Large intestine (tissue), 12 donors: ENCODE measurements around the gene MOCS1. TPM values are rescaled to one million over a fixed set of nuclear protein-coding genes. Genes with fewer than 3 reads are reported as not detected.
A peak's percentile ranks its signal among the peaks of the same experiment; 100 is the strongest.
"Not testable (repeated sequence)": the region's sequence is repeated elsewhere in the genome, so short reads cannot be mapped to it uniquely, and the experiment has no call there.

Experiments
- DNase-seq, 2 donors: peaks; one replicate each; pipeline versions ENCODE4 v3.0.0 to v3.0.0-alpha.2; 2013
- H3K27ac ChIP-seq: one replicate; pipeline ENCODE4 v1.5.1; 2013; ENCODE audit warnings: low read length
- H3K27me3 ChIP-seq: 2 replicates; pipeline ENCODE4 v1.6.1; 2013; ENCODE audit warnings: low read length; ENCODE audit not compliant: control insufficient read depth, insufficient read depth
- H3K36me3 ChIP-seq: 2 replicates; pipeline ENCODE4 v1.6.1; 2013; ENCODE audit warnings: low read length; ENCODE audit not compliant: control insufficient read depth, insufficient read depth
- H3K4me1 ChIP-seq: one replicate; pipeline ENCODE4 v1.6.1; 2013; ENCODE audit warnings: low read length; ENCODE audit not compliant: control insufficient read depth, insufficient read depth
- H3K4me3 ChIP-seq: one replicate; pipeline ENCODE4 v1.5.1; 2013; ENCODE audit warnings: low read length
- H3K9me3 ChIP-seq: one replicate; pipeline ENCODE4 v1.6.1; 2013; ENCODE audit warnings: mild to moderate bottlenecking, low read depth, low read length, moderate library complexity; ENCODE audit not compliant: control insufficient read depth
- WGBS: methylation state at CpG from one replicate; pipeline ENCODE4 v1.1.5; 2013; ENCODE audit warnings: low lambda C conversion rate; ENCODE audit not compliant: insufficient coverage; 5-methylcytosine and 5-hydroxymethylcytosine counted together
- long read RNA-seq, 11 donors: transcript quantifications; one replicate each; lab custom pipeline, GENCODE V29; 2026
- polyA plus RNA-seq: library from polyadenylated mRNA; unstranded; fragments of 120-200 nt; gene quantifications from one replicate; pipeline ENCODE4 v1.2.1, GENCODE V29; 2013

Gene MOCS1
- polyA plus RNA-seq, result 14.6 TPM
- long read RNA-seq, donor 1, partial matches to known transcripts, result 0 of 1 reads
- long read RNA-seq, donor 1, other reads (novel, unspliced or antisense), result 0 of 1 reads
- long read RNA-seq, donor 2, partial matches to known transcripts, result 0 of 2 reads
- long read RNA-seq, donor 2, other reads (novel, unspliced or antisense), result 0 of 2 reads
- long read RNA-seq, donor 3, transcript MOCS1-203 (11 exons, 3,358 nt), result major isoform, 9 of 10 reads
- long read RNA-seq, donor 3, partial matches to known transcripts, result 0 of 10 reads
- long read RNA-seq, donor 3, other reads (novel, unspliced or antisense), result 0 of 10 reads
- long read RNA-seq, donor 4, result 0 reads
- long read RNA-seq, donor 5, partial matches to known transcripts, result 0 of 1 reads
- long read RNA-seq, donor 5, other reads (novel, unspliced or antisense), result 0 of 1 reads
- long read RNA-seq, donor 6, partial matches to known transcripts, result 0 of 1 reads
- long read RNA-seq, donor 6, other reads (novel, unspliced or antisense), result 0 of 1 reads
- long read RNA-seq, donor 7, result 0 reads
- long read RNA-seq, donor 8, partial matches to known transcripts, result 0 of 4 reads
- long read RNA-seq, donor 8, other reads (novel, unspliced or antisense), result 0 of 4 reads
- long read RNA-seq, donor 9, full-length matches to known transcripts, result 3 of 3 reads
- long read RNA-seq, donor 9, partial matches to known transcripts, result 0 of 3 reads
- long read RNA-seq, donor 9, other reads (novel, unspliced or antisense), result 0 of 3 reads
- long read RNA-seq, donor 10, partial matches to known transcripts, result 0 of 2 reads
- long read RNA-seq, donor 10, other reads (novel, unspliced or antisense), result 0 of 2 reads
- long read RNA-seq, donor 11, partial matches to known transcripts, result 0 of 4 reads
- long read RNA-seq, donor 11, other reads (novel, unspliced or antisense), result 0 of 4 reads

DNA sequence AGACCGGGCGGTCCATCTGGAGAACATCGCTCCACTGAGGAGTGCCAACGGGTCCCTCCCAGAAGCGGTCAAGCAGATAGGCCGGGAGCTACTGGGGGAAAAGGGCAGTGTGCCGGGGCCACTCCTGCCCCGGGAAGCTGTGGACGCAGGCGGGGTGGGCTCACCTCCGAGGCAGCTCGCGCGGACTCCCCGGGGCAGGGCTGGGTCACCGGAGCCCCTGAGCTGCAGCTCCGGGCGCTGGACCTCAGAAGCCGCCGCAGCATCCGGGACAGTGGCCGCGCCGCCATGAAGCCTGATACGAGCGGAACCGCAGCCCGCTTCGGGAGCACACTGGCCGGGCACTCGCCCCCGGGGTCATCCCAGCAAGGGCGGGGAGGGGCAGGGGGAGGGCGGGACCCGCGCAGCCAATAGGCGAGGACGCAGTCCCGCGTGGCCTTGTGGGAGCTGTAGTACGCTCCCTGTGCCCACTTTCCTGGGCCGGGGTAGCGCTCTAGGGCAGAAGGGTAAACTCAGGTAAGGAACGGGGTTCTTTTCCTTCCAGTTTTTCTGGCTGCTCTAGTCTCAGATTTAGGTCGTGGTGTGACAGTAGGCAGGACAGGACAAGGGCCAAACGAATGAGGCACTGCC is at the start of gene MOCS1:
TSS of gene MOCS1 (minus strand) at position 332 of the 627 bp plus-strand sequence. CDS start at position 287, 45 bp downstream.
- no CpG with 5 or more reads among the region's 46 CpGs for WGBS
- Histone ChIP-seq H3K36me3 (no peaks in the 10 kb centered on the region), H3K4me1 (peaks cover 9% of the 10 kb centered on the region), H3K4me3 (peak within 1 kb of the TSS; percentile 76), H3K9me3 (no peaks in the 10 kb centered on the region), H3K27ac (no peak within 1 kb of the TSS), H3K27me3 (no peaks in the 10 kb centered on the region)
- DNase-seq, result peak; percentile 57 to 73

DNA sequence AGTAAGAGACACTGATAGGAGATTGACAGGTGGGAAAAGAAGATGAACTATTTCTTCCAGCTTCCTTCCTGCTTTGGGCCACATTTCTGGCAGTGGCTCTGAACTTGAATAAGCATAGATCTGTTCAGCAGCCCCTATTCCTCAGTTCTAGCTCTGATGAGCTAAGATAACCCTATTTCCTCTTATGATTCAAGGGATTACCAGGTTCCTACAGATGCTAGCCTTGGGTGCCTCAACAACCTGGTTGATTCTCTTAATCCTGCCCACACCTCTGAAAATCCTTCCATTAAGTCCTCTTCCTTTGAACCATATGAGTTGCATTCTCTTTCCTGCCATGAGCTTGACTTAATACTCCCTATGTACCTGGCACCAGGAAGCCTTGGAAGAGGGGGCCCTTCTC is 49.8 kb upstream of the MOCS1 start:
- Histone ChIP-seq H3K4me1 (no peaks in the 10 kb centered on the region), H3K27ac (no peak overlapping the region), H3K9me3 (no peaks in the 10 kb centered on the region), H3K4me3 (no peak overlapping the region), H3K36me3 (no peaks in the 10 kb centered on the region), H3K27me3 (no peaks in the 10 kb centered on the region)
- DNase-seq, result no peak

DNA sequence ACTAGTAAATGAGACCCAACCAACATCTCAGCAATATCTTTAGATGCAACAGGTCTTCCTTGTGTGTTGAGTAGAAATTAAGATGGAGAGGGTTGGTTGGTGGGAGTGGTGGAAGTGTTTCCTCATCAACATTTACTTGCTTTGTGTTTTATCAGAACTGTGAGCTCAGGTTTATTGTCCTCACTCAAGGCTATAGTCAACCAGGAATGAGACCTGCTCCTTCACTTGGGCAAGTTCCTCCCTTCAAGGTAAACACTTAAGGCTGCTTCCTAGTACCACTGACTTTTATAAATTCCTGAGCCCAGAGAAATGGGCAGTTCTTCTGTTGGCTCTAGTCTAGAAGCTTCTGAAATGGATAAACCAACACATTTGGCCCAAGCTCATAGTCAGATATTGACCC is 48.9 kb upstream of the MOCS1 start:
- no peaks in the 10 kb centered on the region for H3K27me3 ChIP-seq
- H3K4me1 ChIP-seq, result no peaks in the 10 kb centered on the region
- no peak overlapping the region for H3K27ac ChIP-seq
- DNase-seq, result no peak
- no peaks in the 10 kb centered on the region for H3K36me3 ChIP-seq
- H3K9me3 ChIP-seq, result no peaks in the 10 kb centered on the region
- no peak overlapping the region for H3K4me3 ChIP-seq

DNA sequence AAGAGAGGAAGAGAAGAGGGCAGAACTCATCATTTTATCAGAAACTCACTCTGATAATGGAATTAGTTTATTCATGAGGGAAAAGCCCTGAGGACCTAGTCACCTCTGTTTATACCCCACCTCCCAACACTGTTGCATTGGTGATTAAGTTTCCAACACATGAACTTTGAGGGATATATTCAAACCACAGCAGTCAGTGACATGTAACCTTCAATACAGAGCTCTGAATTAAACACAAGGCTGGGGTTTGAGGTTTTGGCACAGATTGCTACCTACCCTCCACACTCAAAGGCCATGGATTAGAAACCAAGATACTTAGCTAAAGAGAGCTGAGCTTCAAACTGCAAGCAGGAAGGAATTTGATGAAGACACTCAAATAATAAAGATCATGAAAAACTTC is 48.5 kb upstream of the MOCS1 start:
- Histone ChIP-seq H3K9me3 (no peaks in the 10 kb centered on the region), H3K36me3 (no peaks in the 10 kb centered on the region), H3K27ac (no peak overlapping the region), H3K4me1 (no peaks in the 10 kb centered on the region), H3K4me3 (no peak overlapping the region), H3K27me3 (no peaks in the 10 kb centered on the region)
- no peak for DNase-seq

DNA sequence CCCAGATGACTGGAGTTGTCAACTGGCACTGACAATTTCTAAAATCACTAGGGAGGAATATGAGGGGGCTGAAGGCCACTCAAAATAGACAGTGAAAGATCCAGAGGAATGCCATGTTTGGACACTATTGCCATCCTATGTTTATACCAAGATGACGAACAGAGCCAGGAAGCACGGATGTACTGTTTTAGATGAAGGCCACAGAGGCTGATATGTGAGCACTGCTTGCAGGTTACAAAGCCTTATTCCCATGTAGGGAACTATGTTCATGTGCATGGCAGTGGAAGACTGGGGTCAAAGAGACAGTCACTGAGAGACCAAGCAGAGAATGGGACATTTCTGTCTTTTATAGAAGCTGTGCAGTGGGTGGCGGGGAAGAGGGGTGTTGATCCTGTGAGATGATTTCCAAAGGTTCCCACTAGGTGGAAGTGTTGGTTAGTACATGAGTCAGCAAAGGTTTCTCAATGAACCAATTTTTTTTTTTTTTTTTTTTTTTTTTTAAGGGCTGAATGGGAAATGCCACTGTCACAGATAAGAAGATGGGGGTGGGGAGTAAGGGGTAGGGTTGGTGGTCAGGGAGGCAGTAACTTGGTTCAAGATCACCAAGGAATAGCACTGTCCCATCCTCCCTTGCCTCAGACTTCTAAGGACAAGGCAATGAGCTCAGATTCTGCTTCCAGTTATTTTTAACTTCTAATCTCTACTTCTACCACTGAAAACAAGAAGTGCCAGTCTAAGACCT is 46.7 kb upstream of the MOCS1 start:
- DNase-seq, result peak; percentile 40 to 43
- Histone ChIP-seq H3K36me3 (no peaks in the 10 kb centered on the region), H3K9me3 (no peaks in the 10 kb centered on the region), H3K4me1 (no peaks in the 10 kb centered on the region), H3K27ac (no peak overlapping the region), H3K27me3 (no peaks in the 10 kb centered on the region), H3K4me3 (no peak overlapping the region)
- WGBS, result no CpG with 5 or more reads among the region's 3 CpGs

DNA sequence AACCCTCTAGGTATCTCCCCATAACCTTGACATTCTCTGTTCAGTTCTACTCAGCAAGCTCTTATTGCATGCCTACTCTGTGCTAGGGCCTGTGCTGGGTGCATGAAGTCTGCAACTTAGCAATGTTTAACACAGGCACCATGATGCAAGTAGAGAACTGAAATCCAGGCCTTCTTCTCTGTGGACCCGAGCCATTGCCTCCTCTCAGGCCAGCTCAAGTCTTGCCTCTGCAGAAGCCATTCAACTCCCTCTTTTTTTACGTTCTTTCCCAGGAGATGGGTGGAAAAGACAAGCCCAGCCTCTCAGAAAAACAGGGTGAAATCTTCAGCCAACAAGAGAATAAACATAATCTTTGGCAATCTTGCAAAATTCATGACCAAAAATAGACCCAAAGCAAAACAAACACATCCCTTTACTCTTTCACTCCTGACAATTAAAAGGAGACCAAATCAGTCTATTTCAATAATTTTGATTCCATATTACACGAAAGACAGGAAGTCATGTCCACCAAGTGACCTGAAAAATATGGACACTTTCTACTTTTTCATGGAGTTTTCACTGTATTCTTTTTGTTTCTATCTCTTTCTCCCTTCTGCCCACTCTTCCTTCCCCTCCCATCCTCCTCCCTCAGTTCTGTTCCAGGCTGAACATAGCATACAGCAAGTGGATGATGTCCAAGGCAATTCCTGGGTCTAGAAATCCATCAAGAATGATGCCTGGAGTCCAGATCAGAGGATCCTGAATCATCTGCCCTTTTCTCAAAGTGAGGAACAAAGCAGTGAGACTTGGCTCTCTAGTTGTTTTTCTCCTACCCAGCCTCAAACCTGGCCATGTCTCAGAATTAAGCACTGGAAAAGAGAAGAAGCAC is 45.4 kb upstream of the MOCS1 start:
- H3K4me3 ChIP-seq, result no peak overlapping the region
- H3K36me3 ChIP-seq, result no peaks in the 10 kb centered on the region
- 67% methylated on average over 1 of the region's 3 CpGs for WGBS
- no peak overlapping the region for H3K27ac ChIP-seq
- DNase-seq, result no peak
- no peaks in the 10 kb centered on the region for H3K27me3 ChIP-seq
- H3K9me3 ChIP-seq, result no peaks in the 10 kb centered on the region
- no peaks in the 10 kb centered on the region for H3K4me1 ChIP-seq

DNA sequence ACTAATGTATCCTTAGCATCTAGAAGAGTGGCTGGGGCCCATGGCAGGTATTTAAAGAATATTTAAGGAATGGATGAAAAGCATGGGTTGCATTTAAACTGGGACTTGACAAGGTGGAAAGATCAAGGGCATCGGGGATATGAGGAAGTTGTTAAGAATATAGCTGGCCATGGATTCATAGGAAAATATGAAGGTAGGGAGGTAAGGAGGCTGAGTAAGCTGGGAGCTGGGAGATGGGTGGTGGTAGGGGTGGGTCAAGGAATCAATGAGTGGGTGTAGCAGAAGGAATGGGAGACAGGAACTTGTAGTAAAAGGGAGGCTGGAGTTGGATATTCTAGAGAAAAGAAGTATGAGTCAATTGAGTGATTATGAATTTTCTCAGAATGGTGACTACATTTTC is 44.0 kb upstream of the MOCS1 start:
- Histone ChIP-seq H3K4me1 (no peaks in the 10 kb centered on the region), H3K4me3 (no peak overlapping the region), H3K9me3 (no peaks in the 10 kb centered on the region), H3K27ac (no peak overlapping the region), H3K36me3 (no peaks in the 10 kb centered on the region), H3K27me3 (no peaks in the 10 kb centered on the region)
- DNase-seq, result no peak
- 89% methylated on average over 1 of the region's 1 CpG for WGBS

DNA sequence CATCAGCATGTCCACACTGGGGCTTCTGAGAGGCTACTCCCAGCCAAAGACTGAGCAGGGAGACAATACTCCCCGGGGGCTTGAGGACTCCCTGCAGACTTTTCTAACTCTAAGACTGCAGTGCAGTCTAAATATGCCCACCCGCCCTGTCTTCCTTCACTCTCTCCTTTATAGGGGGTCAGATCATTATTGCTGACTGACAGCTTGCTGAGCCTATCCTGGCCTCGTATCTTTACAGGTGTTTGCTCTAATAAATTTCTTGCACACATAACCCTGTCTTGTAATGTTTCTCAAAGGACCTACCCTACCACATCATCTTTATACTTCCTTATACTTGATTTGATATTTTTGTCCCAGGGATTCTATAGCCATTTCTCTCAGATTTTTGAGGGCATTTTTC is 39.4 kb upstream of the MOCS1 start:
- 67% methylated on average over 1 of the region's 3 CpGs for WGBS

DNA sequence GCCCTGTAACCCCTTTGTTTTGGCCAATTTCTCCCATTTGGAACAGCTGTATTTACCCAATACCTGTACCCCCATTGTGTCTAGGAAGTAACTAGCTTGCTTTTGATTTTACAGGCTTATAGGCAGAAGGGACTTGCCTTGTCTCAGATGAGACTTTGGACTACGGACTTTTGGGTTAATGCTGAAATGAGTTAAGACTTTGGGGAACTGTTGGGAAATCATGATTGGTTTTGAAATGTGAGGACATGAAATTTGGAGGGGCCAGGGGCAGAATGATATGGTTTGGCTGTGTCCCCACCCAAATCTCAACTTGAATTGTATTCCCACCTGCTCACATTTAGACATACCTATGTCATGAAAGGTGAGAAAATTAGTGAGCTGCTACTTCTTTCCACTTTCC is 38.5 kb upstream of the MOCS1 start:
- H3K36me3 ChIP-seq, DNase-seq, H3K27me3 ChIP-seq, H3K27ac ChIP-seq, H3K4me1 ChIP-seq, H3K9me3 ChIP-seq, H3K4me3 ChIP-seq: not testable (repeated sequence)
- WGBS, result no CpG with 5 or more reads among the region's 1 CpG

More for the DNA sequence above, 39.4 kb upstream of the MOCS1 start:
- Histone ChIP-seq H3K4me1 (peaks cover 6% of the 10 kb centered on the region), H3K36me3 (no peaks in the 10 kb centered on the region), H3K27ac (no peak overlapping the region), H3K9me3 (no peaks in the 10 kb centered on the region), H3K4me3 (no peak overlapping the region), H3K27me3 (no peaks in the 10 kb centered on the region)
- DNase-seq, result no peak
